Measurements from ENCODE around the gene ALDOB. TPM values are rescaled to one million over a fixed set of nuclear protein-coding genes. Genes with fewer than 3 reads are reported as not detected.

Gene ALDOB
- total and polyA plus RNA-seq, 8 donors: 0.45 to 101 (median 2.5) TPM; not detected in 1

DNA sequence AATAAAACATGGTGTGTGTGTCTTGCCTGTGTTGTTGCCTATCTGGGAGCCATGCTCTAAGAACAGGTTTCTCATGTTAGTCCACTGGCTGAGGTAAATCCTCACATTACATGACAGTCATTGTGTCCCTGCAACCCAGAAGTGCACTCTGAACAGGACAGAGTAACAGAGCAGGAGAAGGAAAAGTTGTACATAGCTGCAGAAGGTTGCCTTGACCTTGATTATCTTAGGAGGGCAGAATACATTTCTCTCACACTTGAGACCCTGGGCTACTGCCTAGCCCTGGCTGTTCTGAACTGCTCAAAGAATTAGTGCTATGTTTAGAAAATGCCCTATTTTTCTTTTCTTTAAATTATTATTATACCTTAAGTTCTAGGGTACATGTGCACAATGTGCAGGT, 20.0 kb downstream of the ALDOB start:
- H3K4me1 ChIP-seq: no peaks in the 10 kb centered on the region
- peaks cover 0 to 43% (median 0%) of the 10 kb centered on the region in 4 donors for H3K36me3 ChIP-seq
- no peak overlapping the region for H3K27ac ChIP-seq
- H3K27me3 ChIP-seq: no peaks in the 10 kb centered on the region
- TF ChIP-seq POLR2AphosphoS5 (IDR thresholded peaks at IDR 0.05) (no peak), POLR2A (IDR thresholded peaks at IDR 0.05) (no peak), CTCF (IDR thresholded peaks at IDR 0.05) (no peak), EP300 (IDR thresholded peaks at IDR 0.05) (no peak)
- H3K9me3 ChIP-seq: peaks cover 4 to 89% (median 50%) of the 10 kb centered on the region in 4 donors
- DNase-seq: no peak
- no peak overlapping the region for H3K4me3 ChIP-seq
- intact Hi-C loops (cut with DNase I; ENCODE audit: low total_unique reads): no loop called here

DNA sequence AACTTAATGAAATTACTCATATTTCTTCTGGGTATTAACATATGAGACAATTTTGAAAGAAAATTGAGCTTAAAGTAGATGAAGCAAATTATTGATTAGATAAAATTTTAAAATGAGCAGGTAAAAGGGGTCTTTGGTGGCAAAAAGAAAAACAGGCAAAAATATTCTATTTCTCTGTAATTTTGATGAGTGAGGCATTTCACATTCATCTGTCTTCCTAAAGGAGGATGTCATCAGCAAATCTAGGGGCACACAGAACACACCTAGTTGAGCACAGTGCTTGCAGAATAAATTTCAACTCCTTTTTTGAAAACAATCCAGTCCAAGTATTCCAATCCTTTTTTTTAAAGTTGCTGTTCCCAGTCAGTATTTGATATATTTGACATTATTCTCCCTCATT, 20.7 kb downstream of the ALDOB start:
- Histone ChIP-seq H3K36me3 (peaks cover 0 to 44% (median 0%) of the 10 kb centered on the region in 4 donors), H3K4me1 (no peaks in the 10 kb centered on the region), H3K4me3 (no peak overlapping the region), H3K27me3 (no peaks in the 10 kb centered on the region), H3K27ac (no peak overlapping the region), H3K9me3 (peaks cover 9 to 94% (median 58%) of the 10 kb centered on the region in 4 donors)
- no peak for DNase-seq
- intact Hi-C loops (cut with DNase I; ENCODE audit: low total_unique reads): no loop called here
- TF ChIP-seq POLR2A (IDR thresholded peaks at IDR 0.05): no peak
- no peak for TF ChIP-seq EP300 (IDR thresholded peaks at IDR 0.05)
- no peak for TF ChIP-seq POLR2AphosphoS5 (IDR thresholded peaks at IDR 0.05)
- no peak for TF ChIP-seq CTCF (IDR thresholded peaks at IDR 0.05)

DNA sequence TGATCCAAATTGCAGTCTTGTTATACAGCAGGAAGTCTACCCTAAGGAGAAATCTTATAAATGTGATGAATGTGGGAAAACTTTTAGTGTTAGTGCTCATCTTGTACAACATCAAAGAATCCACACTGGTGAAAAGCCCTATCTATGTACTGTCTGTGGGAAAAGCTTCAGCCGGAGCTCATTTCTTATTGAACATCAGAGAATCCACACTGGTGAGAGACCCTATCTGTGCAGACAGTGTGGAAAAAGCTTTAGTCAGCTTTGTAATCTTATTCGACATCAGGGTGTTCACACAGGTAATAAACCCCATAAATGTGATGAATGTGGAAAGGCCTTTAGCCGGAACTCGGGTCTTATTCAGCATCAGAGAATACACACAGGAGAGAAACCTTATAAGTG, 26.5 kb downstream of the ALDOB start:
- no peak overlapping the region for H3K27ac ChIP-seq
- H3K4me3 ChIP-seq: no peak overlapping the region
- H3K36me3 ChIP-seq: peaks cover 52 to 65% (median 55%) of the 10 kb centered on the region in 4 donors
- no peaks in the 10 kb centered on the region for H3K27me3 ChIP-seq
- intact Hi-C loops (cut with DNase I; ENCODE audit: low total_unique reads): no loop called here
- H3K4me1 ChIP-seq: no peaks in the 10 kb centered on the region
- peaks cover 48 to 100% (median 91%) of the 10 kb centered on the region in 4 donors for H3K9me3 ChIP-seq
- WGBS, 5 donors: 97 to 100% (median 100%) methylated on average over 4 of the region's 4 CpGs
- no peak for TF ChIP-seq CTCF (IDR thresholded peaks at IDR 0.05)
- no peak for TF ChIP-seq POLR2AphosphoS5 (IDR thresholded peaks at IDR 0.05)
- no peak for TF ChIP-seq POLR2A (IDR thresholded peaks at IDR 0.05)
- TF ChIP-seq EP300 (IDR thresholded peaks at IDR 0.05): no peak
- DNase-seq: no peak

- Histone ChIP-seq H3K27ac (no peak overlapping the region), H3K9me3 (peaks cover 48 to 100% (median 90%) of the 10 kb centered on the region in 4 donors), H3K4me1 (no peaks in the 10 kb centered on the region), H3K36me3 (peaks cover 57 to 71% (median 61%) of the 10 kb centered on the region in 4 donors), H3K27me3 (no peaks in the 10 kb centered on the region), H3K4me3 (no peak overlapping the region)
- WGBS, 5 donors: 97 to 99% (median 98%) methylated on average over 5 of the region's 5 CpGs
- TF ChIP-seq POLR2A (IDR thresholded peaks at IDR 0.05) (no peak), CTCF (IDR thresholded peaks at IDR 0.05) (no peak), POLR2AphosphoS5 (IDR thresholded peaks at IDR 0.05) (no peak), EP300 (IDR thresholded peaks at IDR 0.05) (no peak)
- no peak for DNase-seq
- intact Hi-C loops (cut with DNase I; ENCODE audit: low total_unique reads): no loop called here
These were observed 27.0 kb downstream of the ALDOB start for GRCh38 chr9:101408374-101409078.
